Measurements from ENCODE around the gene TEAD4.

Gene TEAD4

DNA sequence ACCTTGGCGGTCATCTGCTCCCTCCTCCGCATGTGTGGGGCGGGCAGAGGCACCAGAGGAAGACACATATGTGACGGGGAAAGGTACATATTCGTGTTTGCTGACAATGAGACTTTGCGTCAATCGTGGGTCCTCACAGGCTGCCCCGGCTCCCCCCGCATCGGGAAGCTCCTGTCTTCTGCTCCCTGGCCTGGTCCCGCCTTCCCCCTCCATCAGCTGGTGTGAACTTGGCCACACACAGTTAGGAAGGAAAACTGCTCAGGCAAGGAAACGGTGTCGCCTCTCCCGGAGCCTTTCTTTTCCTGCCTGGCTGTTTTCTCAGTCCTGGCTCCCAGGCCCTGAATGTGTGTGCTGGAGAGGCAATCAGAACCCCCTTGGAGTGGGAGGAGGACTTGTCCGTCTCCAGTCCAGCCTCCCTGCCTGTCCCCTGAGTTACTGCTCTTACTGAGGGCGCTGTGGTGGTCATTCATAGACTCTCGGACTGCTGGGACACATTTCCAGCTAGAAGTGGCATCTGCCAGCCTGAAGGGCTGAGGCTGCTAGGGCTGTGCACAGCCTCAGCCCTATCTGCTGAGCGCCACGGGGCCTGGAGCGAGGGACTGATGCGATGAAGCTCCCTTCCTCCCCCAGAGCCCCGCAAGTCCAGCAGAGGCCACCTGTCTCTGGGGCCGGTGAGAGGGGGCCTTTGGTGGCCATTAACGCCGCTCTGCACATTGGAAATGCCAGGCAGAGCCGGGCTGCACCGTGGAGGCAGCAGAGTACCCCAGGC is 73.8 kb downstream of the TEAD4 start:
- no peak for TF ChIP-seq CTCF (IDR thresholded peaks at IDR 0.05; ENCODE audit: low read length, missing control alignments)
- no peak for DNase-seq (ENCODE audit: low read depth)

GRCh38 chr12:3033539-3033867 is 74.3 kb downstream of the TEAD4 start:
- no peak for TF ChIP-seq CTCF (IDR thresholded peaks at IDR 0.05; ENCODE audit: low read length, missing control alignments)
- no peak for DNase-seq (ENCODE audit: low read depth)
- no peak overlapping the region for H3K4me3 ChIP-seq (replicated peaks; ENCODE audit: low read depth, low read length)

More for the DNA sequence above, 73.8 kb downstream of the TEAD4 start:
- no peak overlapping the region for H3K4me3 ChIP-seq (replicated peaks; ENCODE audit: low read depth, low read length)

- TF ChIP-seq CTCF (IDR thresholded peaks at IDR 0.05; ENCODE audit: low read length, missing control alignments) = peak; percentile 83
- H3K4me3 ChIP-seq (replicated peaks; ENCODE audit: low read depth, low read length) = no peak overlapping the region
- DNase-seq (ENCODE audit: low read depth) = peak; percentile 77
Observed at GRCh38 chr12:3034067-3034750, 75.0 kb downstream of the TEAD4 start.

GRCh38 chr12:3035171-3035570 is 76.0 kb downstream of the TEAD4 start:
- peak; percentile 50 for DNase-seq (ENCODE audit: low read depth)
- no peak for TF ChIP-seq CTCF (IDR thresholded peaks at IDR 0.05; ENCODE audit: low read length, missing control alignments)
- H3K4me3 ChIP-seq (replicated peaks; ENCODE audit: low read depth, low read length) = no peak overlapping the region

DNA sequence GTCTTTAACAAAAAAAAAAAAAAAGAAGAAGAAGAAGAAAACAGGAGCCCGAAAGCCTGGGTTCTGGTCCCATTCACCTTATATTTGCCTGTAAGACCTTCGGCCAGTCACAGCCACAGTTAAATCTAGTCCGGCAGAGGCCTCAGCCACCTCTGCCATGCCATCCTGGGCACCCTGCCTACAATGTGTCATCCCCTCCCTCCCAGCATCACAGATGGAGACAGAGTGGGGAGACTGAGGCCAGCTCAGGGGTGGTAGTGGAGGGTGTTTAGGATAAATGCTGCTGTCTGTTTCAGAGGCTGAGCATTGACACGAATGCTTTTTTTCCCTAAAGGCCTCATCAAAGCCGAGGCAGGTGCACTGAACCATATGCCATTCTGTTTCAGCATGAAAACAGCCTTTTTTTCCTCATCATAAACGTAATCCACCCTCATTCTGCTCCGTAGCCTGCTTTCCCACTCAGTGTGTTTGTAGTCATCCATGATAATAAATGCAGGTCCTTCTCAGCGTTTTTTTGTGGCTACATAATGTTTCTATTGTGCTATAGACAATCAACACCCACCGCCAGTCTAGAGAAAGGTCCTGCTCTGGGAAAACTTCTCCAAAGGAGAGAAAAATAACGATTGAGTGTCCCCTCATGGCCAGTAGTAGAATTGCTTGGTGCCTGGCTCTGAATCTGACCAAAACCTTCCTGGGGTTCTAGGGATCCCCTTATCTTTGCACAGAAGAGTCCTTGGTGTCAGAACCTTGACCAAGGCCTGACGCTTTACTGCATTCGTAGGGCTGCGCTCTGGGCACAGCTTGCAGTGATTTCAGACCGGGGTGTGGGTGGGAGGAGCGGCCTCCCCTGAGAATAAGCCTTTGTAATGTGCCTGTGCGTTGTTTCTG is 76.9 kb downstream of the TEAD4 start:
- peak; percentile 51 for TF ChIP-seq CTCF (IDR thresholded peaks at IDR 0.05; ENCODE audit: low read length, missing control alignments)
- peak; percentile 44 for DNase-seq (ENCODE audit: low read depth)
- no peak overlapping the region for H3K4me3 ChIP-seq (replicated peaks; ENCODE audit: low read depth, low read length)

- no peak overlapping the region for H3K4me3 ChIP-seq (replicated peaks; ENCODE audit: low read depth, low read length)
- no peak for TF ChIP-seq CTCF (IDR thresholded peaks at IDR 0.05; ENCODE audit: low read length, missing control alignments)
- DNase-seq (ENCODE audit: low read depth) = no peak
Observed at GRCh38 chr12:3036901-3037600, 77.9 kb downstream of the TEAD4 start.
